Aorta (tissue), 5 donors: ENCODE data around the gene AFF3. TPM values are rescaled to one million over a fixed set of nuclear protein-coding genes. Genes with fewer than 3 reads are reported as not detected.

Source experiments
- ATAC-seq: fragments of 200-7000 bp; cut with Tn5 transposase; one replicate; pipeline ENCODE4 v1.9.1; 2022; ENCODE audit warnings: moderate library complexity; ENCODE audit not compliant: low FRiP score
- DNase-seq, 2 donors: peaks; one replicate each; pipeline ENCODE4 v3.0.0-alpha.2; 2020
- H3K27ac ChIP-seq, 2 donors: one replicate each; pipeline ENCODE4 v1.5.1; 2013; ENCODE audit warnings: low read length in 2 of 2, mild to moderate bottlenecking in 2 of 2, moderate library complexity in 2 of 2, control low read depth in 1 of 2, inconsistent platforms in 1 of 2, low read depth in 1 of 2
- H3K27me3 ChIP-seq, 2 donors: one replicate each; pipeline ENCODE4 v1.6.1; 2013; ENCODE audit warnings: control low read depth in 1 of 2, low read length in 1 of 2, mild to moderate bottlenecking in 1 of 2, moderate library complexity in 1 of 2; ENCODE audit not compliant: insufficient read depth in 2 of 2, control insufficient read depth in 1 of 2
- H3K36me3 ChIP-seq, 2 donors: one replicate each; pipeline ENCODE4 v1.6.1; 2013; ENCODE audit warnings: control low read depth in 1 of 2, low read length in 1 of 2, mild to moderate bottlenecking in 1 of 2; ENCODE audit not compliant: insufficient read depth in 2 of 2, control insufficient read depth in 1 of 2
- H3K4me1 ChIP-seq, 2 donors: one replicate each; pipeline ENCODE4 v1.6.1; 2013; ENCODE audit warnings: low read length in 2 of 2, control low read depth in 1 of 2, mild to moderate bottlenecking in 1 of 2, moderate library complexity in 1 of 2; ENCODE audit not compliant: insufficient read depth in 2 of 2, control insufficient read depth in 1 of 2
- H3K4me3 ChIP-seq, 2 donors: one replicate each; pipeline ENCODE4 v1.5.1; 2013; ENCODE audit warnings: low read length in 2 of 2, control low read depth in 1 of 2, mild to moderate bottlenecking in 1 of 2
- H3K9me3 ChIP-seq: one replicate; pipeline ENCODE4 v1.6.1; 2013; ENCODE audit warnings: mild to moderate bottlenecking, low read length; ENCODE audit not compliant: control insufficient read depth
- WGBS, 2 donors: extraction: QIAGEN DNeasy Blood & Tissue Kit; methylation state at CpG; one replicate each; pipeline ENCODE4 v1.1.7; 2013; 5-methylcytosine and 5-hydroxymethylcytosine counted together
- intact Hi-C, 2 donors: fragments of 100-400 bp; cut with DNase I; formaldehyde crosslinking; loops; one replicate each; pipeline versions ENCODE4 v1.14.2 to v1.15.0; 2022
- polyA plus RNA-seq, 2 donors: library from polyadenylated mRNA; stranded (reverse); fragments of 200-250 nt; gene quantifications; one replicate each; pipeline ENCODE4 v1.2.3, GENCODE V29; 2013
- total RNA-seq, 2 donors: library from RNA; stranded (reverse); fragmentation: NEBNext Ultra II Directional; extraction: Animal tissue kit (Norgen Biotek cat#: 25700); gene quantifications; one replicate each; pipeline ENCODE4 v1.2.1, GENCODE V29; 2021
- donor health status: healthy with polysubstance abuse.
- donor health status: Bipolar disorder and iron deficiency.
- donor health status: DM: no; HTN: no; CAD: no.
- donor health status: DM: no; HTN: no; CAD: no.
- donor health status: DM: yes; HTN: yes; CAD: no.

Gene AFF3
- total and polyA plus RNA-seq, 4 donors: 0.25 to 15.7 (median 5.5) TPM

DNA sequence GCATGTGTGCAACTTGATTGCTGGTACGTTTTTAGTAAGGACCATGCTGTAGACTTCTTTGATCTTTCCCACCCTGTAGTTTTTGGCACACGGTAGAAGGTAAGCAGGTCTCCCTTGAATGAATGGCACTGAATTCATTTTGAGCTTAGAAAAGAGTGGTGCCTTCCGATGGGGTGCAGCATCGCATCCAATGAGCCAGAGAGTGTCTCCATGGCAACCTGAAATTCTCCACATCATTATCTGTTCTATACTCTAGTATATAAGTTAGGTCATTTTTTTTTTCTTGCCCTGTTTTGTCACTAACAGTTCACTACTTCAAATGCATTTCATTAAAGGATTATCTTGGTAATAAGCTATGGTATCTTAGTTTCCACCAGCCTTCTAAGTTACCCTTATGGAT is 571.4 kb downstream of the AFF3 start:
- Histone ChIP-seq H3K4me1 (peaks cover 0 to 2% of the 10 kb centered on the region in 2 donors), H3K27me3 (no peaks in the 10 kb centered on the region), H3K36me3 (no peaks in the 10 kb centered on the region), H3K27ac (no peak overlapping the region), H3K4me3 (no peak overlapping the region), H3K9me3 (no peaks in the 10 kb centered on the region)
- intact Hi-C loops: no loop called here
- no peak for DNase-seq
- no peak for ATAC-seq
- WGBS, 2 donors: 89 to 91% methylated on average over 4 of the region's 4 CpGs

DNA sequence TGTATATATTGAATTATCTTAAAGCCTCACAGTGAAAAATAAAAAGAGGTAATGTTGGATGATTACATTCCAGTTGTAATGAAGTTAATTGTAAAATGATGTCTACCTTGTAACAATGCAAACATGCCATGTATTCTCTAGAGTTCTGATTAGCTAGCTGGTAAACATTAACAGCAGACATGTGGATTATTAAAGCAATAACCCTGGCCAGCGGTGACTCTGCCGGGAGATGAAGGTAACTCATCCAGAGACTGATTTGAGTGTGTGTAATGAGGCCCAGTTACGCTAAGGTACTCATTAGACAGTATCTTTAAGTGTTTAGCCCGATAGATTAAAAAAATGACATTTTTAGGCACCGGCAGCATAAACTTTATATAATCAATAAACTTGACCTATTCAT is 573.0 kb downstream of the AFF3 start:
- Histone ChIP-seq H3K4me3 (no peak overlapping the region), H3K27ac (no peak overlapping the region), H3K4me1 (peaks cover 0 to 2% of the 10 kb centered on the region in 2 donors), H3K9me3 (no peaks in the 10 kb centered on the region), H3K36me3 (no peaks in the 10 kb centered on the region), H3K27me3 (no peaks in the 10 kb centered on the region)
- DNase-seq (no peak), ATAC-seq (no peak)
- intact Hi-C loops: no loop called here
- WGBS, 2 donors: 94 to 98% methylated on average over 5 of the region's 5 CpGs

DNA sequence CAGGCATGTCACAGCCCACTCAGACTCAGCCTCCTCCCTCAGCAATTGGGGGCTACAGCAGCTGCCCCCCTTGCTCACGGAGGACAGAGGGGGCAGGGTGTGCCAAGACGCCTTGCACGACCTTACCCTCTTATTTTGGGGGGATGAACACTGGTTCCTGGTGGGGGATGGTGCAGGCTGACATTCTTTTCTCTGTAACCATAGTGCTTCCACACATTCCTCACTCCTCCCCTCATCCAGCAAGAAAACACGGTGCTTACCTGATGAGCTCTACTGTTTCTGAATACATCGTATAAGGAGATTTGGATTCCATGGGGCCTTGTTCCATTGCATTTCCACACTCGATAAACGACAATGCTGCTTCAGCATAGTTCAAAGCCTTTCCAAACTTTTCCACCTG is 577.2 kb downstream of the AFF3 start:
- DNase-seq (no peak), ATAC-seq (no peak)
- H3K9me3 ChIP-seq: no peaks in the 10 kb centered on the region
- H3K4me1 ChIP-seq: no peaks in the 10 kb centered on the region
- H3K36me3 ChIP-seq: no peaks in the 10 kb centered on the region
- H3K4me3 ChIP-seq: no peak overlapping the region
- H3K27ac ChIP-seq: no peak overlapping the region
- intact Hi-C loops: no loop called here
- 90 to 93% methylated on average over 7 of the region's 7 CpGs for WGBS, 2 donors
- no peaks in the 10 kb centered on the region for H3K27me3 ChIP-seq

DNA sequence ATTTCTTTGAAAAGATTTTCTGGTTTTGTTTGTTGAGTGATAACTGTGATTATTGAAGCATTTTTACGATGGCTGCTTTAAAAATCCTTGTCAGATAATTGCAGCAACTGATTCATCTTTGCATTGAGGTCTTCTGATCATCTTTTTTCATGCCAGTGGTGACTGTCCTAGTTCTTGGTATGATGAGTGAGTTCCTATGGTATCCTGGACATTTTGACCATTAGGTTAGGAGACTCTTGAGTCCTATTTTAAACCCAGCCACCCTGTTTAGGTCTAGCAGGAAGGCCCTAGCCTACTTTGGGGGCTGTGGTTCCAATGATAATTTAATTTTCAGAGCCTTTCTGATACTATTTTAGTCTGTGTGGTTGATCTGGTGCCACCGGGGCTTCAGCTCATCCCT is 579.9 kb downstream of the AFF3 start:
- Histone ChIP-seq H3K4me1 (no peaks in the 10 kb centered on the region), H3K9me3 (no peaks in the 10 kb centered on the region), H3K27ac (no peak overlapping the region), H3K4me3 (no peak overlapping the region), H3K27me3 (no peaks in the 10 kb centered on the region), H3K36me3 (no peaks in the 10 kb centered on the region)
- intact Hi-C loops: no loop called here
- ATAC-seq (no peak), DNase-seq (no peak)
- WGBS, 2 donors: 92% methylated on average over 2 of the region's 2 CpGs

DNA sequence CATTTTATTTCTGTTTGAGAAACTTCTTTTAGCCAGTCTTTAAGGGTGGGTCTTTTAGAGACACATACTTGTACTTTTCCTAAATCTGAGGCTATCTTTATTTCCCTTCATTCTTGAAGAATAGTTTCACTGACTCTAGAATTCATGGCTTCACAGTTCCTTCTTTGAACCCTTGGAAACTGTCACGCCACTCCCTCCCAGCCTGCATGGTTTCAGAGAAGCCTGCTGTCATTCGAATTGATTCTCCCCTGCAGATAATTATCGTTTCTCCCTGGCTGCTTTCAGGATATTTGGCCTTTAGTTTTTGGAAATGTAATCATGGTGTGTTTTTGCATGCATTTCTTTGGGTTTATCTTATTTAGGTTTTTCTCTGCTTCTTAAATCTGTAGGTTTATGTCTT is 580.6 kb downstream of the AFF3 start:
- WGBS, 2 donors: 90 to 92% methylated on average over 3 of the region's 3 CpGs
- ATAC-seq: no peak
- no peaks in the 10 kb centered on the region for H3K9me3 ChIP-seq
- DNase-seq: no peak
- H3K36me3 ChIP-seq: no peaks in the 10 kb centered on the region
- intact Hi-C loops: no loop called here
- H3K27ac ChIP-seq: no peak overlapping the region
- H3K27me3 ChIP-seq: no peaks in the 10 kb centered on the region
- no peaks in the 10 kb centered on the region for H3K4me1 ChIP-seq
- H3K4me3 ChIP-seq: no peak overlapping the region

DNA sequence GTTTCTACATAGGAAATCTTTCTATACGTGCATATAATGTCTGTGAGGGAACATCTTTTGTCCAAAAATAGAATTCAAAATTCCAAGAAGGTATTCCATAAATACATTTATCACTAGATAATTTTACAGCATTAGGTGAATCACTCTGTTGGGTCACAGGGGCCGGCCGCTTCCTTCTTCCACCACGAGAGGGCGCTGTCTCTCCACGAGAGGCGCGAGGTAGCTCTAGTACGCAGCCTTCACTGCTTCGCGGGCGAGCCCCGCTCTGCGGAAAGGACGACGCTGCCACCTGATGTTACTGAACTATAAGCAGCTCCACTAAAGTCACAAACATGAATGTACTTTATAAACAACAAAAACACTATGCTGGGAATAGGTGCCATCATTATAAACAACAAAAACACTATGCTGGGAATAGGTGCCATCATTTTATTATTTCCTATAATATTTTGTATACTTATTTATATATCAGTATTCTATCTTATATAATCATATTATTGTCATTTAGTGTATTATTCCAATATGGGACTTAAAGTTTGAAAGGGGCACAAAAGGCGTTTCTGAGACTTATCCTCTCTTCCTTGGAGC is 583.2 kb downstream of the AFF3 start:
- DNase-seq: peak; percentile 88 to 97
- intact Hi-C loops: loop anchor here (1.0 to 10.0 kb wide), 6 partner anchors 683 to 826 kb away; no protein-coding TSS in a partner anchor
- Histone ChIP-seq H3K36me3 (peaks cover 0 to under 1% of the 10 kb centered on the region in 2 donors), H3K4me3 (no peak overlapping the region), H3K9me3 (no peaks in the 10 kb centered on the region), H3K27me3 (no peaks in the 10 kb centered on the region), H3K4me1 (no peaks in the 10 kb centered on the region), H3K27ac (no peak overlapping the region)
- 5% methylated on average over 17 of the region's 17 CpGs for WGBS, 2 donors
- peak; percentile 96 for ATAC-seq

DNA sequence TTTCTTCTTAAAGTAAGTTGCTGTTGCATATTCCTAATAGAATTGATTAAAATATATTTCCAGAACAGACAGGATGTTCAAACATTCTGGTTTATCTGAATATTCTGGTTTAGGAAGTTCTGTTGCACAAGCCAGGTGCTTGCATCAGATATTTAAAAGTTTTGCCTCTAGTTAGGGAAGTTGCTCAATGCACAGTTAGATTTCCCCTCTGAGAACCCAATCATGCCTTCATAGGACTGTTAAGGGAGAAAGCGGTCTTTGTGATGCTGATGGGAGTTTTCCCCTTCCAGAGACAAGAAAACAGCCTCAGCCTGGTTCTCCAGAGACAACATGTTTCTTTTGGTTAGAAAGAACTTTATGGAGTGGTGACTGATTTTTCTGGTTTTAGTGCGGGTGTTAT is 587.0 kb downstream of the AFF3 start:
- ATAC-seq: no peak

DNA sequence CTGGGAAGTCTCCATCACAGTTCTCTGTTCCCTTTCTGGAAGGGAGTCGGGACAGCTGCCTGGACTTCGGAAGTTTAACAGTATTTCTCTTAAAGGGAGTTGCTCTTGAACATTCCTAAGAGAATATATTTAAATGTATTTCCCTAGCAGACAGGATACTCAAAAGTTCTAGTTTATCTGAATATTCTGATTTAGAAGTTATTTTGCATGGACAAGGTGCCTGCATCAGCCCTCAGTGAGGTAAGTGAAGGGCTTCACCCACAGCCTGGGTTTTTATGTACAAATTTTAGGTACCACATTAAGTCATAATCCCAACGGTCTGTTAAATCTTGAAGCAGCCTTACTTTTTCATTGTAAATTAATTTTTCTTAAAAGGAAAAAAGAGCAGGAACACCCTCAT is 587.5 kb downstream of the AFF3 start:
- Histone ChIP-seq H3K4me1 (no peaks in the 10 kb centered on the region), H3K4me3 (no peak overlapping the region), H3K27me3 (no peaks in the 10 kb centered on the region), H3K9me3 (no peaks in the 10 kb centered on the region), H3K36me3 (peaks cover 0 to 5% of the 10 kb centered on the region in 2 donors), H3K27ac (no peak overlapping the region)
- WGBS, 2 donors: 83 to 84% methylated on average over 3 of the region's 3 CpGs
- DNase-seq: no peak
- intact Hi-C loops: loop anchor here (5.0 to 10.0 kb wide), 3 partner anchors 687 to 830 kb away; no protein-coding TSS in a partner anchor
- ATAC-seq: no peak

More for the DNA sequence above, 587.0 kb downstream of the AFF3 start:
- DNase-seq: no peak
- Histone ChIP-seq H3K36me3 (peaks cover 0 to 2% of the 10 kb centered on the region in 2 donors), H3K4me1 (no peaks in the 10 kb centered on the region), H3K9me3 (no peaks in the 10 kb centered on the region), H3K27me3 (no peaks in the 10 kb centered on the region), H3K4me3 (no peak overlapping the region), H3K27ac (no peak overlapping the region)
- intact Hi-C loops: loop anchor here (5.0 to 10.0 kb wide), 3 partner anchors 687 to 829 kb away; no protein-coding TSS in a partner anchor
- WGBS, 2 donors: 91 to 94% methylated on average over 2 of the region's 2 CpGs

DNA sequence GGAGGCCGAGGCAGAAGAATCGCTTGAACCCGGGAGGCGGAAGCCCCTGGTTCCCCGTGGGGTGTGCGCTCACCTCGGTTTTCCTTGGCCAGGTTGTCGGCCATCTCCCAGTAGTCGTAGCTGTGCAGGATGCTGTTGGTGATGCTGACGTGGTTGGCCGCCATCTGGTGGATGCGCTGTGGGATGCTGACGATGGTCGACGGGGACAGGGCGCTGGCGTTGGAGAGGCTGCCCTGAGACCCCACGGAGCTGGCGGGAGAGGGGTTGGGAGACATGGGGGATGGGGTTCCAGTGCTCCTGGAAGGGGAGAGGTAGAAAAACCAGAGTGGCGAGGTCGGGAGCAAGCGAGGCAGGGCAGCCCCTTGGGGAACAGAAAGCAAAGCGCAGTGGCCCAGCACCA is 588.2 kb downstream of the AFF3 start:
- H3K4me1 ChIP-seq: no peaks in the 10 kb centered on the region
- H3K36me3 ChIP-seq: peaks cover 0 to 5% of the 10 kb centered on the region in 2 donors
- no peak for ATAC-seq
- no peaks in the 10 kb centered on the region for H3K9me3 ChIP-seq
- no peak overlapping the region for H3K27ac ChIP-seq
- intact Hi-C loops: loop anchor here in 1 of 2 donors (10.0 kb wide), 1 partner anchor 831 kb away; no protein-coding TSS in a partner anchor
- H3K4me3 ChIP-seq: no peak overlapping the region
- no peaks in the 10 kb centered on the region for H3K27me3 ChIP-seq
- WGBS, 2 donors: 79 to 81% methylated on average over 23 of the region's 23 CpGs
- no peak for DNase-seq
